ENCODE results near the gene OSMR. TPM values are rescaled to one million over a fixed set of nuclear protein-coding genes. Genes with fewer than 3 reads are reported as not detected.

Gene OSMR
- total RNA-seq, 1 donor from 2014 or later, result 103 TPM

GRCh38 chr5:38953426-38954012 is 107.7 kb downstream of the OSMR start:
- ATAC-seq (no peak), DNase-seq (ENCODE audit: low spot score) (no peak)
- intact Hi-C loops (cut with DNase I), result no loop called here

- intact Hi-C loops (cut with DNase I), result no loop called here
- ATAC-seq, result no peak
Measured at GRCh38 chr5:38961691-38962090, 115.9 kb downstream of the OSMR start.

DNA sequence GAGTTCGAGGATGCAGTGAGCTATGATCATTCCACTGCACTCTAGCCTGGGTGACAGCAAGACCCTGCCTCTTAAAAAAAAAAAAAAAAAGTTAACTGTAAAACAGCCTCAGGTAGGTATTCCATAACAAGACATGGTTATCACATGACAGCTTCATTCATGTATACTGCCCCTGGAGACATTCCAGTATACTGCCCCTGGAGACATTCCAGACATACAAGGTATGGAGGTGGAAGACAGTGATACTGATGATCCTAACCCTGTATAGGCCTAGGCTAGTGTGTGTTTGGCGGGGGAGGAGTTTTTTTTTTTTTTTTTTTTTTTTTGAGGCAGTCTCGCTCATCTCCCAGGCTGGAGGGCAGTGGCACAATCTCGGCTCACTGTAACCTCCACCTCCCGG is 122.9 kb downstream of the OSMR start:
- DNase-seq (ENCODE audit: low spot score) (no peak), ATAC-seq (no peak)
- intact Hi-C loops (cut with DNase I), result no loop called here

More at GRCh38 chr5:38961691-38962090, 115.9 kb downstream of the OSMR start:
- no peak for DNase-seq (ENCODE audit: low spot score)

- no peak for ATAC-seq
- no peak for DNase-seq (ENCODE audit: low spot score)
- intact Hi-C loops (cut with DNase I), result no loop called here
Measured at GRCh38 chr5:38978036-38978435, 132.2 kb downstream of the OSMR start.

DNA sequence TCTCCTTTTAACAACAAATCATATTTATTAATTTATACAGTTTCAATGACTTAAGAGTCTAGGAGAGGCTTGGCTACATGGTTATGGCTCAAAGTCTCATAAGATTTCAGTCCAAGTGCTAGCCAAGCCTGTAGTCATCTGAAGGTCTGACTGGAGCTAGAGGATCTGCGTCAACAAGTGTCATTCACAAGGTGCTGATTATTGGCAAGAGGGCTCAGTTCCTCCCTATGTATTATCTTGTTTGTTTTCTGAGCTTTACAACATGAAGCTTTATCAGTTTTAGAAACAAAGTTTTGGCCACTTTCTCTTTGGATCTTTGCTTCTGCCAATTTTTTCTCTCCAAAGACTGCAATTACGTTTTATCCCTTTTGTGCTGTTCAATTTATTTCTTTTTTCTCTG is 133.7 kb downstream of the OSMR start:
- ATAC-seq (no peak), DNase-seq (ENCODE audit: low spot score) (no peak)
- intact Hi-C loops (cut with DNase I), result no loop called here

Other genes starting within 250 kb of the OSMR start
- gene RICTOR, start 228.4 kb downstream of the OSMR start, total RNA-seq, result 71.8 TPM

All from sciatic nerve (tissue), 2 donors.